GM12878 (cell line): Measurements from ENCODE around the gene ETS1. TPM values are rescaled to one million over a fixed set of nuclear protein-coding genes. Genes with fewer than 3 reads are reported as not detected.

ENCODE experiments used
- ATAC-seq: fragments of 200-7000 bp; cut with Tn5 transposase; 3 replicates; pipeline ENCODE4 v1.9.1; 2020; ENCODE audit warnings: mild to moderate bottlenecking, moderate library complexity
- BruUV-seq: library from RNA; stranded (reverse); fragments of 400-500 nt; replicated peaks from 2 replicates; lab custom pipeline; 2021; lab: Mats Ljungman, UMichigan
- CTCF ChIA-PET: fragments of 300-600 bp; sonication (Branson Sonifier 250); formaldehyde crosslinking; extraction: SDS; loops from one replicate; lab custom pipeline; 2021; ENCODE audit warnings: inconsistent platforms; lab: Yijun Ruan, JAX
- POLR2A ChIA-PET: fragments of 350-600 bp; formaldehyde crosslinking; extraction: SDS; loops from one replicate; lab custom pipeline; 2021; ENCODE audit warnings: inconsistent platforms; lab: Charles Lee
- RAD21 ChIA-PET: fragments of 300-600 bp; sonication (Branson Sonifier 250); formaldehyde crosslinking; loops from one replicate; lab custom pipeline; 2023; ENCODE audit warnings: antibody characterized with exemption; ENCODE audit not compliant: unreplicated experiment; lab: Charles Lee
- SMC1A ChIA-PET: fragments of 300-600 bp; sonication (Branson Sonifier 250); formaldehyde crosslinking; loops from one replicate; lab custom pipeline; 2023; ENCODE audit not compliant: unreplicated experiment, uncharacterized antibody; lab: Charles Lee
- DNase-seq: peaks from one replicate; pipeline ENCODE4 v3.0.0-alpha.2; 2011; ENCODE audit warnings: low read depth, low spot score
- FAIRE-seq: peaks from 3 replicates; lab custom pipeline; 2011; peaks lifted over from hg19 to GRCh38; lab: Jason Lieb, UNC
- H2AFZ ChIP-seq: 2 replicates; pipeline ENCODE4 v1.6.0; 2011; ENCODE audit warnings: low read depth, low read length, control low read depth; ENCODE audit not compliant: control insufficient read depth
- H3K27ac ChIP-seq: 2 replicates; pipeline ENCODE4 v1.5.1; 2011; ENCODE audit warnings: control low read depth; ENCODE audit not compliant: control insufficient read depth, insufficient read depth
- H3K27me3 ChIP-seq, 2 experiments: replicated peaks in 1 of 2; 2 replicates each; pipeline versions ENCODE4 v1.6.0 to v1.6.1; 2011; ENCODE audit warnings: low read length in 1 of 2; ENCODE audit not compliant: control insufficient read depth in 2 of 2, insufficient read depth in 2 of 2
- H3K36me3 ChIP-seq, 2 experiments: 2 replicates each; pipeline ENCODE4 v1.5.1; 2011; ENCODE audit warnings: low read length in 1 of 2; ENCODE audit not compliant: control insufficient read depth in 2 of 2, insufficient read depth in 2 of 2
- H3K4me1 ChIP-seq: 2 replicates; pipeline ENCODE4 v1.6.1; 2011; ENCODE audit warnings: mild to moderate bottlenecking, low read length, moderate library complexity, mixed read lengths; ENCODE audit not compliant: control insufficient read depth, insufficient read depth
- H3K4me2 ChIP-seq: 2 replicates; pipeline ENCODE4 v1.6.0; 2011; ENCODE audit warnings: control low read depth; ENCODE audit not compliant: control insufficient read depth, insufficient read depth
- H3K4me3 ChIP-seq: fragments of 200-600 bp; sonication (generic); 2 replicates; pipeline ENCODE4 v1.5.1; 2016
- H3K79me2 ChIP-seq: 2 replicates; pipeline ENCODE4 v1.6.0; 2011; ENCODE audit warnings: low read length; ENCODE audit not compliant: control insufficient read depth, insufficient read depth
- H3K9ac ChIP-seq: 2 replicates; pipeline ENCODE4 v1.8.0; 2011; ENCODE audit warnings: low read length, control low read depth, mixed read lengths; ENCODE audit not compliant: control insufficient read depth, insufficient read depth
- H3K9me3 ChIP-seq: replicated peaks from 3 replicates; pipeline ENCODE4 v1.5.1; 2011; ENCODE audit warnings: mild to moderate bottlenecking, low read length; ENCODE audit not compliant: control insufficient read depth, insufficient read depth
- H4K20me1 ChIP-seq: 2 replicates; pipeline ENCODE4 v1.6.0; 2011; ENCODE audit not compliant: control insufficient read depth, insufficient read depth
- ATF2 ChIP-seq: IDR thresholded peaks from 2 replicates; pipeline ENCODE4 v1.6.1; 2012; ENCODE audit warnings: low read length, inconsistent platforms
- E2F8 ChIP-seq: fragments of 450-650 bp; IDR thresholded peaks from 2 replicates; pipeline ENCODE4 v1.6.1; 2018; ENCODE audit warnings: mild to moderate bottlenecking, low read depth, moderate library complexity; ENCODE audit not compliant: partially characterized antibody
- EP300 ChIP-seq, 2 experiments: fragments of 150-350 bp in 1 of 2; IDR thresholded peaks; 2 replicates each; pipeline ENCODE4 v1.6.1; 2011 to 2012; ENCODE audit warnings: low read depth in 2 of 2, low read length in 2 of 2, borderline replicate concordance in 1 of 2, improper control_type of control experiment in 1 of 2, inconsistent platforms in 1 of 2; ENCODE audit not compliant: control insufficient read depth in 1 of 2
- IRF3 ChIP-seq: fragments of 450-650 bp; IDR thresholded peaks from 2 replicates; pipeline ENCODE4 v1.6.1; 2014; ENCODE audit warnings: mild to moderate bottlenecking
- KDM1A ChIP-seq: fragments of 200-600 bp; sonication (generic); IDR thresholded peaks from 2 replicates; pipeline ENCODE4 v1.6.1; 2016; ENCODE audit warnings: borderline replicate concordance
- LARP7 ChIP-seq: fragments of 450-650 bp; IDR thresholded peaks from 2 replicates; pipeline ENCODE4 v1.6.1; 2017; ENCODE audit warnings: mild to moderate bottlenecking
- MAX ChIP-seq: IDR thresholded peaks from 2 replicates; pipeline ENCODE4 v1.6.1; 2012; ENCODE audit warnings: low read depth, low read length, improper control_type of control experiment
- MEF2A ChIP-seq: IDR thresholded peaks from 2 replicates; pipeline ENCODE4 v1.6.1; 2011; ENCODE audit warnings: low read depth, mild to moderate bottlenecking, low read length, moderate library complexity; ENCODE audit not compliant: insufficient read depth
- MLLT1 ChIP-seq: fragments of 450-650 bp; IDR thresholded peaks from 2 replicates; pipeline ENCODE4 v1.6.1; 2016; ENCODE audit warnings: mild to moderate bottlenecking
- PAX8 ChIP-seq: fragments of 450-650 bp; IDR thresholded peaks from 2 replicates; pipeline ENCODE4 v1.6.1; 2017; ENCODE audit warnings: mild to moderate bottlenecking, moderate library complexity
- ZBTB40 ChIP-seq: fragments of 450-650 bp; IDR thresholded peaks from 2 replicates; pipeline ENCODE4 v1.6.1; 2016; ENCODE audit warnings: mild to moderate bottlenecking, moderate library complexity, borderline replicate concordance
- ZNF217 ChIP-seq: fragments of 450-650 bp; IDR thresholded peaks from 2 replicates; pipeline ENCODE4 v1.6.1; 2017; ENCODE audit warnings: antibody characterized with exemption, mild to moderate bottlenecking
- WGBS: methylation state at CpG from one replicate; pipeline ENCODE4 v1.1.6; 2016; ENCODE audit warnings: low lambda C conversion rate; ENCODE audit not compliant: insufficient replicate concordance, insufficient coverage; ENCODE audit errors: missing lambda C conversion rate; 5-methylcytosine and 5-hydroxymethylcytosine counted together
- in situ Hi-C: fragments of 300-500 bp; cut with MboI; formaldehyde crosslinking; loops from 9 replicates; pipeline ENCODE4 v1.14.3; 2018; ENCODE audit warnings: mixed read lengths
- intact Hi-C: fragments of 100-400 bp; cut with micrococcal nuclease; formaldehyde crosslinking; loops from one replicate; pipeline ENCODE4 v1.14.2; 2022; ENCODE audit not compliant: unreplicated experiment
- polyA plus RNA-seq, 11 experiments: library from polyadenylated mRNA; depleted of rRNA in 4 of 11; unstranded in 6 of 11; stranded (reverse) in 5 of 11; fragments of >200 nt; fragmentation: Nextera tagmentation in 4 of 11; fragmentation: Illumina TruSeq in 1 of 11; extraction: Ambion mirVana in 4 of 11; extraction: Trizol in 1 of 11; gene quantifications; 1 replicate in 1 of 11; 2 replicates in 10 of 11; pipeline versions ENCODE4 v1.2.1 to v1.2.3, GENCODE V29; 2011 to 2016; ENCODE audit warnings: inconsistent platforms in 2 of 11, missing spikeins in 2 of 11, low read depth in 1 of 11
- total RNA-seq, 4 experiments: library from RNA; depleted of rRNA in 3 of 4; stranded (reverse); fragments of >200 nt in 3 of 4; fragmentation: Illumina TruSeq in 1 of 4; extraction: Trizol in 1 of 4; gene quantifications; 2 replicates each; pipeline versions ENCODE4 v1.2.1 to v1.2.3, GENCODE V29; 2013 to 2021

ETS1 gene
- total and polyA plus RNA-seq, 10 of the 15 experiments (the other 5 are each of a cell fraction or from before 2014, with no cell fraction given) = 12.5 to 112 (median 55.5) TPM

- in situ Hi-C loops (no loop called here), intact Hi-C loops (no loop called here)
- SMC1A ChIA-PET = interaction anchor here (0.6 to 1.4 kb wide), 3 partner anchors 9 to 43 kb away, joined by 3 to 4 read pairs (median 3); no protein-coding TSS in a partner anchor
- no TSS peak for BruUV-seq
- Histone ChIP-seq H3K9me3 (no peaks in the 10 kb centered on the region; the same call in 2 of the 3 replicates), H3K9ac (no peak overlapping the region), H4K20me1 (no peaks in the 10 kb centered on the region), H3K4me3 (no peak overlapping the region), H3K27me3 (no peaks in the 10 kb centered on the region), H2AFZ (no peak overlapping the region), H3K4me1 (no peaks in the 10 kb centered on the region), H3K27ac (no peak overlapping the region), H3K4me2 (no peak overlapping the region), H3K36me3 (no peaks in the 10 kb centered on the region), H3K79me2 (no peaks in the 10 kb centered on the region)
- CTCF ChIA-PET = interaction anchor here (0.7 kb wide), 1 partner anchor 85 kb away, joined by 3 read pairs; no protein-coding TSS in a partner anchor
- POLR2A ChIA-PET = no interaction called here
- 72% methylated on average over 3 of the region's 3 CpGs for WGBS
- FAIRE-seq = no peak
- DNase-seq = no peak
- no peak for ATAC-seq
- RAD21 ChIA-PET = no interaction called here
- TF ChIP-seq E2F8 (no peak), MAX (no peak), EP300 (IDR thresholded peaks at IDR 0.05; ENCODE audit: borderline replicate concordance in 1 of 2, control insufficient read depth in 1 of 2, low read depth in 2 of 2, low read length in 2 of 2) (no peak), LARP7 (no peak), ZNF217 (no peak), IRF3 (no peak), ATF2 (no peak), MLLT1 (no peak), PAX8 (no peak), MEF2A (no peak), ZBTB40 (no peak), KDM1A (no peak)
Measured at GRCh38 chr11:128428935-128429334, 158.4 kb downstream of the ETS1 start.
